ENCODE data around the gene ACADVL. TPM values are rescaled to one million over a fixed set of nuclear protein-coding genes. Genes with fewer than 3 reads are reported as not detected.
"Not testable (repeated sequence)": the region's sequence is repeated elsewhere in the genome, so short reads cannot be mapped to it uniquely, and the experiment has no call there.

ACADVL gene
- total RNA-seq, 1 experiment from 2014 or later: 283 TPM

GRCh38 chr17:7243453-7243729 is 23.7 kb downstream of the ACADVL start:
- Histone ChIP-seq H4K8ac (replicated peaks; ENCODE audit: insufficient read length, low read depth, low read length) (no peak overlapping the region), H3K14ac (ENCODE audit: insufficient read depth, low read length) (no peak overlapping the region), H2BK20ac (ENCODE audit: low read depth, low read length, poor library complexity, severe bottlenecking) (no peak overlapping the region), H3T11ph (ENCODE audit: low read length) (no peak overlapping the region), H3K27me3 (ENCODE audit: insufficient read depth, low read length) (no peaks in the 10 kb centered on the region), H4K5ac (ENCODE audit: insufficient read length, low read depth, low read length) (no peak overlapping the region), H3K56ac (ENCODE audit: insufficient read length, low read depth, low read length) (no peak overlapping the region), H4K20me1 (ENCODE audit: control insufficient read depth, insufficient read depth, insufficient read length) (no peaks in the 10 kb centered on the region), H2AK5ac (ENCODE audit: insufficient read length, low read length) (no peak overlapping the region), H3K9me3 (ENCODE audit: control insufficient read depth, low read depth, low read length) (no peaks in the 10 kb centered on the region), H3K79me1 (ENCODE audit: insufficient read depth, low read depth, low read length, poor library complexity, severe bottlenecking) (peaks cover 5% of the 10 kb centered on the region), H3K18ac (ENCODE audit: insufficient read length, low read depth, low read length) (no peak overlapping the region), H2BK5ac (ENCODE audit: insufficient read length, low read length) (no peak overlapping the region), H2BK15ac (ENCODE audit: low read depth, low read length) (no peak overlapping the region), H3K4ac (ENCODE audit: low read depth, low read length) (no peak overlapping the region), H3K4me1 (ENCODE audit: insufficient read depth, low read length) (no peaks in the 10 kb centered on the region), H3K79me2 (ENCODE audit: insufficient read depth, low read length) (peaks cover 4% of the 10 kb centered on the region; the same call in 1 of the 2 replicates), H3K27ac (ENCODE audit: insufficient read length, low read depth, low read length) (no peak overlapping the region), H2BK120ac (ENCODE audit: low read depth, low read length, poor library complexity, severe bottlenecking) (no peak overlapping the region), H3K23me2 (ENCODE audit: insufficient read length, low read depth, low read length, poor library complexity, severe bottlenecking) (peaks cover 4% of the 10 kb centered on the region), H2AFZ (ENCODE audit: low read length) (no peak overlapping the region), H3K23ac (ENCODE audit: insufficient read length, low read depth, low read length) (no peak overlapping the region), H4K91ac (ENCODE audit: insufficient read length, low read depth, low read length) (no peak overlapping the region), H3K9ac (ENCODE audit: extremely low read depth, insufficient read length, low read length) (peak overlapping the region; percentile 41), H3K4me2 (ENCODE audit: insufficient read depth, insufficient read length, low read length) (peak overlapping the region; percentile 98), H2BK12ac (ENCODE audit: insufficient read length, low read depth, low read length) (no peak overlapping the region)
- WGBS (ENCODE audit: extremely low coverage, insufficient read length, low lambda C conversion rate): no CpG with 5 or more reads among the region's 2 CpGs
- DNase-seq: no peak
- Mint-ChIP-seq H3K9me3 (peaks cover 0 to 2% of the 10 kb centered on the region in 2 experiments; a peak in 2 of 5 replicates), H3K4me1 (peaks cover 34% of the 10 kb centered on the region in 2 experiments), H3K27ac (peak overlapping the region; percentile 84 to 98 (median 95); a peak in 6 of 7 replicates), H3K27me3 (ENCODE audit: low read depth) (no peaks in the 10 kb centered on the region; the same call in 1 of the 2 replicates), H3K36me3 (ENCODE audit: insufficient read depth in 1 of 3, low read depth in 3 of 3) (peaks cover 27 to 52% (median 47%) of the 10 kb centered on the region in 3 experiments), H3K4me3 (peak overlapping the region; percentile 95 to 97)
- TF ChIP-seq CTCF (conservative IDR thresholded peaks at IDR 0.05): no peak

DNA sequence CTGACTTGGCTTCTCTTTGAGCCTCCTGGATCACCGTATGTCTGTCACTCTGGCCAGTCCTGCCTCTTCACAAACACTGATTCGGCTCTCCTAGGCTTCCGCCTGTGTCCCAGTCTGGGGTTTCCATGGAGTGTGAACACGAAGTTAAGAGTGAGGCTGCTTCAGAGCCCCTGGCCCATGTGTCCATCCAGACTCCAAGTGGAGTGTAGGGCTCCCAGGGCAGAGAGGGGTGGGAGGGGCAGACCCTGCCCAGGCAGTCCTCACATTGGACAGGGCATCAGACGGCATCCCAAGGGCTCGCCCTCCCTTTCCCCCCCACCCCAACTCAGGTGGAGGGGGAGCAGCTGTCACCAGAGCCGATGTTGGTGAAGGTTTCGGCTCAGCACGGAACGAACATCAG is 24.1 kb downstream of the ACADVL start:
- H3K23ac ChIP-seq (ENCODE audit: insufficient read length, low read depth, low read length); H3K4me2 ChIP-seq (ENCODE audit: insufficient read depth, insufficient read length, low read length); H2BK12ac ChIP-seq (ENCODE audit: insufficient read length, low read depth, low read length); H4K8ac ChIP-seq (replicated peaks; ENCODE audit: insufficient read length, low read depth, low read length); H3K9me3 ChIP-seq (ENCODE audit: control insufficient read depth, low read depth, low read length); H3T11ph ChIP-seq (ENCODE audit: low read length); H2AK5ac ChIP-seq (ENCODE audit: insufficient read length, low read length); H3K9ac ChIP-seq (ENCODE audit: extremely low read depth, insufficient read length, low read length); H2BK15ac ChIP-seq (ENCODE audit: low read depth, low read length); H4K5ac ChIP-seq (ENCODE audit: insufficient read length, low read depth, low read length); H3K23me2 ChIP-seq (ENCODE audit: insufficient read length, low read depth, low read length, poor library complexity, severe bottlenecking); H3K18ac ChIP-seq (ENCODE audit: insufficient read length, low read depth, low read length); H3K79me2 ChIP-seq (ENCODE audit: insufficient read depth, low read length); H3K4me1 ChIP-seq (ENCODE audit: insufficient read depth, low read length); DNase-seq; H3K27me3 ChIP-seq (ENCODE audit: insufficient read depth, low read length); H4K20me1 ChIP-seq (ENCODE audit: control insufficient read depth, insufficient read depth, insufficient read length); H3K4ac ChIP-seq (ENCODE audit: low read depth, low read length); H3K9me3 Mint-ChIP-seq; H3K79me1 ChIP-seq (ENCODE audit: insufficient read depth, low read depth, low read length, poor library complexity, severe bottlenecking); H2BK20ac ChIP-seq (ENCODE audit: low read depth, low read length, poor library complexity, severe bottlenecking); H3K27ac ChIP-seq (ENCODE audit: insufficient read length, low read depth, low read length); H3K14ac ChIP-seq (ENCODE audit: insufficient read depth, low read length); H3K27me3 Mint-ChIP-seq (ENCODE audit: low read depth); H4K91ac ChIP-seq (ENCODE audit: insufficient read length, low read depth, low read length); H2AFZ ChIP-seq (ENCODE audit: low read length); H2BK120ac ChIP-seq (ENCODE audit: low read depth, low read length, poor library complexity, severe bottlenecking); H3K56ac ChIP-seq (ENCODE audit: insufficient read length, low read depth, low read length); H2BK5ac ChIP-seq (ENCODE audit: insufficient read length, low read length): not testable (repeated sequence)
- peaks cover 36 to 37% of the 10 kb centered on the region in 2 experiments for H3K4me1 Mint-ChIP-seq
- peaks cover 27 to 49% (median 47%) of the 10 kb centered on the region in 3 experiments for H3K36me3 Mint-ChIP-seq (ENCODE audit: insufficient read depth in 1 of 3, low read depth in 3 of 3)
- peak overlapping the region; percentile 95 to 97; a peak in 3 of 5 replicates for H3K4me3 Mint-ChIP-seq
- H3K27ac Mint-ChIP-seq: peak overlapping the region in 1 of 3 experiments; percentile 88; a peak in 2 of 7 replicates
- WGBS (ENCODE audit: extremely low coverage, insufficient read length, low lambda C conversion rate): no CpG with 5 or more reads among the region's 10 CpGs
